H9 (cell line): ENCODE results near the gene IZUMO4. TPM values are rescaled to one million over a fixed set of nuclear protein-coding genes. Genes with fewer than 3 reads are reported as not detected.

ENCODE experiments used
- DNase-seq: peaks from one replicate; pipeline ENCODE4 v3.0.0-alpha.2; 2017
- H2AFZ ChIP-seq: one replicate; pipeline ENCODE4 v1.6.1; 2013; ENCODE audit warnings: mild to moderate bottlenecking, low read length, control low read depth, moderate library complexity
- H2AK5ac ChIP-seq: 2 replicates; pipeline ENCODE4 v1.6.1; 2013; ENCODE audit warnings: low read length, control low read depth, mixed read lengths; ENCODE audit not compliant: insufficient read length
- H2BK120ac ChIP-seq: one replicate; pipeline ENCODE4 v1.6.1; 2013; ENCODE audit warnings: low read depth, mild to moderate bottlenecking, low read length, control low read depth, inconsistent platforms; ENCODE audit not compliant: poor library complexity, severe bottlenecking
- H2BK12ac ChIP-seq: 2 replicates; pipeline ENCODE4 v1.6.1; 2013; ENCODE audit warnings: low read length, control low read depth, mixed read lengths, low read depth; ENCODE audit not compliant: insufficient read length
- H2BK15ac ChIP-seq: 2 replicates; pipeline ENCODE4 v1.6.1; 2013; ENCODE audit warnings: low read depth, low read length, control low read depth
- H2BK20ac ChIP-seq: one replicate; pipeline ENCODE4 v1.6.1; 2013; ENCODE audit warnings: low read depth, mild to moderate bottlenecking, low read length, control low read depth, inconsistent platforms; ENCODE audit not compliant: poor library complexity, severe bottlenecking
- H2BK5ac ChIP-seq: 2 replicates; pipeline ENCODE4 v1.6.1; 2013; ENCODE audit warnings: low read length, control low read depth, mixed read lengths; ENCODE audit not compliant: insufficient read length
- H3K14ac ChIP-seq: 2 replicates; pipeline ENCODE4 v1.6.1; 2013; ENCODE audit warnings: low read length, control low read depth; ENCODE audit not compliant: insufficient read depth
- H3K18ac ChIP-seq: 2 replicates; pipeline ENCODE4 v1.6.1; 2013; ENCODE audit warnings: low read depth, mild to moderate bottlenecking, mixed read lengths, low read length, control low read depth; ENCODE audit not compliant: insufficient read length
- H3K23ac ChIP-seq: 2 replicates; pipeline ENCODE4 v1.6.1; 2013; ENCODE audit warnings: low read length, control low read depth, mixed read lengths, low read depth; ENCODE audit not compliant: insufficient read length
- H3K23me2 ChIP-seq: 2 replicates; pipeline ENCODE4 v1.6.1; 2013; ENCODE audit warnings: low read depth, mild to moderate bottlenecking, mixed read lengths, low read length, control low read depth; ENCODE audit not compliant: insufficient read length, poor library complexity, severe bottlenecking
- H3K27ac ChIP-seq: 2 replicates; pipeline ENCODE4 v1.5.1; 2013; ENCODE audit warnings: low read length, control low read depth, mixed read lengths, low read depth; ENCODE audit not compliant: insufficient read length
- H3K27me3 ChIP-seq: 2 replicates; pipeline ENCODE4 v1.6.1; 2013; ENCODE audit warnings: low read length, control low read depth, inconsistent platforms; ENCODE audit not compliant: insufficient read depth
- H3K4ac ChIP-seq: 2 replicates; pipeline ENCODE4 v1.6.1; 2013; ENCODE audit warnings: low read depth, mild to moderate bottlenecking, control low read depth, inconsistent platforms, low read length, moderate library complexity
- H3K4me1 ChIP-seq: 2 replicates; pipeline ENCODE4 v1.6.1; 2013; ENCODE audit warnings: low read length, control low read depth, inconsistent platforms; ENCODE audit not compliant: insufficient read depth
- H3K4me2 ChIP-seq: 2 replicates; pipeline ENCODE4 v1.6.1; 2013; ENCODE audit warnings: low read length, control low read depth, mixed read lengths; ENCODE audit not compliant: insufficient read length, insufficient read depth
- H3K56ac ChIP-seq: 2 replicates; pipeline ENCODE4 v1.6.1; 2013; ENCODE audit warnings: low read depth, mild to moderate bottlenecking, mixed read lengths, low read length, control low read depth; ENCODE audit not compliant: insufficient read length
- H3K79me1 ChIP-seq: 2 replicates; pipeline ENCODE4 v1.6.1; 2013; ENCODE audit warnings: low read depth, mild to moderate bottlenecking, moderate library complexity, low read length, control low read depth, inconsistent platforms; ENCODE audit not compliant: insufficient read depth, poor library complexity, severe bottlenecking
- H3K79me2 ChIP-seq: 2 replicates; pipeline ENCODE4 v1.6.1; 2013; ENCODE audit warnings: low read length, control low read depth, inconsistent platforms; ENCODE audit not compliant: insufficient read depth
- H3K9ac ChIP-seq: 2 replicates; pipeline ENCODE4 v1.6.1; 2013; ENCODE audit warnings: low read length, control low read depth, mixed read lengths; ENCODE audit not compliant: insufficient read length; ENCODE audit errors: extremely low read depth
- H3K9me3 ChIP-seq: one replicate; pipeline ENCODE4 v1.6.1; 2013; ENCODE audit warnings: low read depth, low read length, inconsistent platforms; ENCODE audit not compliant: control insufficient read depth
- H3T11ph ChIP-seq: one replicate; pipeline ENCODE4 v1.6.1; 2013; ENCODE audit warnings: mild to moderate bottlenecking, low read length, control low read depth, inconsistent platforms
- H4K20me1 ChIP-seq: one replicate; pipeline ENCODE4 v1.6.1; 2013; ENCODE audit not compliant: control insufficient read depth, insufficient read length, insufficient read depth
- H4K5ac ChIP-seq: 2 replicates; pipeline ENCODE4 v1.6.1; 2013; ENCODE audit warnings: low read depth, mild to moderate bottlenecking, mixed read lengths, low read length, control low read depth; ENCODE audit not compliant: insufficient read length
- H4K8ac ChIP-seq: replicated peaks from 2 replicates; pipeline ENCODE4 v1.6.1; 2013; ENCODE audit warnings: low read length, control low read depth, mixed read lengths, low read depth; ENCODE audit not compliant: insufficient read length
- H4K91ac ChIP-seq: 2 replicates; pipeline ENCODE4 v1.6.1; 2013; ENCODE audit warnings: low read depth, mild to moderate bottlenecking, moderate library complexity, mixed read lengths, low read length, control low read depth; ENCODE audit not compliant: insufficient read length
- H3K27ac Mint-ChIP-seq, 3 experiments: 2 replicates in 2 of 3; 3 replicates in 1 of 3; pipeline ENCODE4 v1.8.0; 2020 to 2021; ENCODE audit warnings: mixed read lengths in 3 of 3, mild to moderate bottlenecking in 1 of 3, moderate library complexity in 1 of 3
- H3K27me3 Mint-ChIP-seq: 2 replicates; pipeline ENCODE4 v1.8.0; 2021; ENCODE audit warnings: low read depth, mild to moderate bottlenecking, moderate library complexity, mixed read lengths
- H3K36me3 Mint-ChIP-seq, 3 experiments: 2 replicates in 2 of 3; 3 replicates in 1 of 3; pipeline ENCODE4 v1.8.0; 2020 to 2021; ENCODE audit warnings: low read depth in 3 of 3, mixed read lengths in 3 of 3; ENCODE audit not compliant: insufficient read depth in 1 of 3
- H3K4me1 Mint-ChIP-seq, 2 experiments: 2 replicates each; pipeline ENCODE4 v1.8.0; 2020; ENCODE audit warnings: mixed read lengths in 2 of 2
- H3K4me3 Mint-ChIP-seq, 2 experiments: 2 replicates in 1 of 2; 3 replicates in 1 of 2; pipeline ENCODE4 v1.8.0; 2020 to 2021; ENCODE audit warnings: mild to moderate bottlenecking in 2 of 2, mixed read lengths in 2 of 2, moderate library complexity in 1 of 2
- H3K9me3 Mint-ChIP-seq, 2 experiments: 2 replicates in 1 of 2; 3 replicates in 1 of 2; pipeline ENCODE4 v1.8.0; 2020; ENCODE audit warnings: mild to moderate bottlenecking in 2 of 2, mixed read lengths in 2 of 2, moderate library complexity in 1 of 2
- WGBS: extraction: QIAGEN DNeasy Blood & Tissue Kit; methylation state at CpG from one replicate; pipeline ENCODE4 v1.1.7; 2013; ENCODE audit warnings: missing lambda C conversion rate, low lambda C conversion rate, mixed read lengths; ENCODE audit not compliant: insufficient read length; ENCODE audit errors: extremely low coverage; 5-methylcytosine and 5-hydroxymethylcytosine counted together
- total RNA-seq: library from RNA; stranded (reverse); gene quantifications from 2 replicates; pipeline ENCODE4 v1.2.1, GENCODE V29; 2021
- TF ChIP-seq, protein P1 (sequence below): fragments of 200-600 bp; sonication (generic); conservative IDR thresholded peaks from 3 replicates; pipeline ENCODE4 v1.8.0; 2021; ENCODE audit warnings: antibody characterized with exemption, mild to moderate bottlenecking

Gene IZUMO4
- total RNA-seq, 1 experiment from 2014 or later, result 2.1 TPM

DNA sequence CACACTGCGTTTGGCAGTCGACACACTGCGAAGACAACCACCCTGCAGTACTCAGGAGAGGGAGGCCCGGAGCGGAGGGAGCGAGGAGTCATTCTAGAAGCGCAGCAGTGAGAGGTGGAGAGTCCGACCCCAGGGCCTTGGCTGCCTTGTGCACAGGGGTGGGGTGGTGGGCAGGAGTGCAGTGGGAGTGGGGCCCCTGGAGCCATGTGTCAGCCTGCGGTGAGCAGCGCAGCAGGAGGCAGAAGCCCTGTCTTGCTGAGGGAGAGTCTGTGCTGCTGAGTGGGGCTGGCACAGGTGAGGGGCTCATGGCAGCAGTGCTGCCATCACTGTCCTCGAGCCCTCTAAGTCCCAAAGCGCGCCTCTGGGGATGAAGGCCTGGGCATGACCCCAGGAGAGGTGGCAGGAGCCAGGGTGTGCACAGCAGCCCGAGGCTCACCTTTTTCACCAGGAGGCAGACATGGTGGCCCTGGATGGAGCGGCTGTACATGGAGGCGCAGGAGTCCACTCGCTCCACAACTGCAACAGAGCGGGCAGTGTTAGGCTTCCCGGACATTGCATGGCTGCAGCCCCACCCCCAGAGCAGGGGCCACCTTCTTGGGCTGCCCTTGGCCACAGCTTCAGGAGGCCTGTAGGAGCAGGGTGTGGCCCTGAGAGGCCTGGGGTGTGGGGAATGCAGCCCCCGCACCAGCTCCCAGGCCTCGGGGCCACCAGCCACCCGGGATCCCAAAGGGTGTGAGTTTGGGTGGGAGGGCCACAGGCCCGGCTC lies 11.7 kb downstream of the IZUMO4 start:
- Histone ChIP-seq H3K79me1 (no peaks in the 10 kb centered on the region), H4K91ac (no peak overlapping the region), H4K5ac (no peak overlapping the region), H3K4me2 (no peak overlapping the region), H3K27me3 (no peaks in the 10 kb centered on the region), H3K18ac (no peak overlapping the region), H3K14ac (no peak overlapping the region), H2BK5ac (no peak overlapping the region), H2BK20ac (no peak overlapping the region), H3K23me2 (no peaks in the 10 kb centered on the region), H2AFZ (no peak overlapping the region), H3K9ac (no peak overlapping the region), H4K8ac (no peak overlapping the region), H3T11ph (no peak overlapping the region), H3K27ac (no peak overlapping the region), H3K4ac (no peak overlapping the region), H4K20me1 (no peaks in the 10 kb centered on the region), H2BK120ac (no peak overlapping the region), H3K4me1 (no peaks in the 10 kb centered on the region), H3K23ac (no peak overlapping the region), H3K9me3 (peaks cover 5% of the 10 kb centered on the region), H2AK5ac (no peak overlapping the region), H3K56ac (no peak overlapping the region), H2BK15ac (no peak overlapping the region), H2BK12ac (no peak overlapping the region), H3K79me2 (peaks cover 2% of the 10 kb centered on the region; the same call in 1 of the 2 replicates)
- Mint-ChIP-seq H3K27me3 (no peaks in the 10 kb centered on the region; the same call in 1 of the 2 replicates), H3K27ac (no peak overlapping the region), H3K4me1 (no peaks in the 10 kb centered on the region), H3K4me3 (peak overlapping the region in 1 of 2 experiments; percentile 51; a peak in 1 of 5 replicates), H3K36me3 (peaks cover 61 to 83% (median 78%) of the 10 kb centered on the region in 3 experiments), H3K9me3 (peaks cover 14 to 18% of the 10 kb centered on the region in 2 experiments; a peak in 4 of 5 replicates)
- no CpG with 5 or more reads among the region's 23 CpGs for WGBS
- DNase-seq, result no peak
- TF ChIP-seq, protein P1, sequence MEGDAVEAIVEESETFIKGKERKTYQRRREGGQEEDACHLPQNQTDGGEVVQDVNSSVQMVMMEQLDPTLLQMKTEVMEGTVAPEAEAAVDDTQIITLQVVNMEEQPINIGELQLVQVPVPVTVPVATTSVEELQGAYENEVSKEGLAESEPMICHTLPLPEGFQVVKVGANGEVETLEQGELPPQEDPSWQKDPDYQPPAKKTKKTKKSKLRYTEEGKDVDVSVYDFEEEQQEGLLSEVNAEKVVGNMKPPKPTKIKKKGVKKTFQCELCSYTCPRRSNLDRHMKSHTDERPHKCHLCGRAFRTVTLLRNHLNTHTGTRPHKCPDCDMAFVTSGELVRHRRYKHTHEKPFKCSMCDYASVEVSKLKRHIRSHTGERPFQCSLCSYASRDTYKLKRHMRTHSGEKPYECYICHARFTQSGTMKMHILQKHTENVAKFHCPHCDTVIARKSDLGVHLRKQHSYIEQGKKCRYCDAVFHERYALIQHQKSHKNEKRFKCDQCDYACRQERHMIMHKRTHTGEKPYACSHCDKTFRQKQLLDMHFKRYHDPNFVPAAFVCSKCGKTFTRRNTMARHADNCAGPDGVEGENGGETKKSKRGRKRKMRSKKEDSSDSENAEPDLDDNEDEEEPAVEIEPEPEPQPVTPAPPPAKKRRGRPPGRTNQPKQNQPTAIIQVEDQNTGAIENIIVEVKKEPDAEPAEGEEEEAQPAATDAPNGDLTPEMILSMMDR, result no peak
